DND-41 (cell line): ENCODE data around the gene MVB12A.

Experiments
- ATAC-seq: fragments of 200-7000 bp; cut with Tn5 transposase; 3 replicates; pipeline ENCODE4 v1.9.1; 2021; ENCODE audit warnings: low read depth; ENCODE audit not compliant: insufficient read depth
- DNase-seq: peaks from one replicate; pipeline ENCODE4 v3.0.0-alpha.2; 2020
- H2AFZ ChIP-seq: 2 replicates; pipeline ENCODE4 v1.6.0; 2012; ENCODE audit warnings: low read depth, low read length
- H3K27ac ChIP-seq: 2 replicates; pipeline ENCODE4 v1.5.1; 2012; ENCODE audit warnings: low read length, inconsistent platforms
- H3K27me3 ChIP-seq: fragments of 200-600 bp; sonication (generic); 2 replicates; pipeline ENCODE4 v1.6.0; 2012; ENCODE audit warnings: low read length, mild to moderate bottlenecking, inconsistent platforms; ENCODE audit not compliant: insufficient read depth, poor library complexity
- H3K36me3 ChIP-seq: 2 replicates; pipeline ENCODE4 v1.5.1; 2012; ENCODE audit warnings: low read length, inconsistent platforms; ENCODE audit not compliant: insufficient read depth
- H3K4me1 ChIP-seq: 2 replicates; pipeline ENCODE4 v1.5.1; 2012; ENCODE audit warnings: mild to moderate bottlenecking, low read length; ENCODE audit not compliant: insufficient read depth
- H3K4me2 ChIP-seq: 2 replicates; pipeline ENCODE4 v1.6.0; 2012; ENCODE audit warnings: mild to moderate bottlenecking, moderate library complexity, low read length, inconsistent platforms; ENCODE audit not compliant: insufficient read depth
- H3K4me3 ChIP-seq, 2 experiments: fragments of 200-600 bp in 1 of 2; shearing (Covaris generic) in 1 of 2; 2 replicates each; pipeline ENCODE4 v1.5.1; 2012 to 2016; ENCODE audit warnings: inconsistent platforms in 2 of 2, low read length in 2 of 2, mild to moderate bottlenecking in 2 of 2, low read depth in 1 of 2, moderate library complexity in 1 of 2
- H3K79me2 ChIP-seq: 2 replicates; pipeline ENCODE4 v1.6.0; 2012; ENCODE audit warnings: low read length, inconsistent platforms; ENCODE audit not compliant: insufficient read depth
- H3K9ac ChIP-seq: 2 replicates; pipeline ENCODE4 v1.6.0; 2012; ENCODE audit warnings: low read depth, mild to moderate bottlenecking, inconsistent platforms, low read length, moderate library complexity
- H3K9me3 ChIP-seq: 2 replicates; pipeline ENCODE4 v1.5.1; 2012; ENCODE audit warnings: low read length, moderate library complexity, mild to moderate bottlenecking, inconsistent platforms; ENCODE audit not compliant: insufficient read depth, severe bottlenecking
- H4K20me1 ChIP-seq: 2 replicates; pipeline ENCODE4 v1.6.0; 2012; ENCODE audit warnings: low read length; ENCODE audit not compliant: insufficient read depth
- CTCF ChIP-seq: IDR thresholded peaks from 2 replicates; pipeline ENCODE4 v1.5.1; 2012; ENCODE audit warnings: borderline replicate concordance, low read length, moderate library complexity, mild to moderate bottlenecking; ENCODE audit not compliant: poor library complexity, severe bottlenecking; ENCODE audit errors: extremely low read depth
- EZH2 ChIP-seq: IDR thresholded peaks from 3 replicates; pipeline ENCODE4 v1.6.1; 2012; ENCODE audit warnings: borderline replicate concordance, low read depth, mild to moderate bottlenecking, moderate library complexity, low read length, inconsistent platforms; ENCODE audit not compliant: severe bottlenecking

The MVB12A gene

DNA sequence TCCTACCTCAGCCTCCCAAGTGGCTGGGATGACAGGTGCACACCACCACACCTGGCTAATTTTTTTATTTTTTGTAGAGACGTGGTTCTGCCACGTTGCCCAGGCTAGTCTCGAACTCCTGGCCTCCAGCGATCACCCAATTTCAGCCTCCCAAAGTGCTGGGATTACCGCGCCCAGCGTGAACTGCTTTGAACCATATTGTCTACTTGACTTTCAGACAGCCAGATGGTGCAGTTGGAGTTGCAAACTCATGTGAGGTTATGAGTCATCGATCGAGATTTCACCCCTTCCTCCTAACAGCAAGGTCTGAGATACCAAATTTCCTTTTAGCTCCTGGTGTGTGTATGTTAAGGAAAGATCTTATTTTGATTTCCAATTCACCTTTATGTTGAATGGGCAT lies 53.2 kb downstream of the MVB12A start:
- DNase-seq, result no peak
- peaks cover 18% of the 10 kb centered on the region for H3K4me1 ChIP-seq
- TF ChIP-seq EZH2 (no peak), CTCF (no peak)
- H3K9ac ChIP-seq, result no peak overlapping the region
- H2AFZ ChIP-seq, result no peak overlapping the region
- no peaks in the 10 kb centered on the region for H3K79me2 ChIP-seq
- no peak for ATAC-seq
- H3K4me2 ChIP-seq, result no peak overlapping the region
- no peak overlapping the region for H3K4me3 ChIP-seq
- no peaks in the 10 kb centered on the region for H3K9me3 ChIP-seq
- no peaks in the 10 kb centered on the region for H3K36me3 ChIP-seq
- H3K27ac ChIP-seq, result no peak overlapping the region
- no peaks in the 10 kb centered on the region for H3K27me3 ChIP-seq
- H4K20me1 ChIP-seq, result no peaks in the 10 kb centered on the region
